ENCODE results near the gene SPECC1.

- TF ChIP-seq USF2 (IDR thresholded peaks at IDR 0.05; ENCODE audit: low read depth, low read length) (no peak), RAD21 (IDR thresholded peaks at IDR 0.05; ENCODE audit: low read length) (no peak), CTCF (conservative IDR thresholded peaks at IDR 0.05; ENCODE audit: low read depth, low read length) (no peak), POLR2A (IDR thresholded peaks at IDR 0.05; ENCODE audit: low read depth, low read length) (no peak), MAFK (IDR thresholded peaks at IDR 0.05; ENCODE audit: low read depth, low read length) (no peak), FOS (IDR thresholded peaks at IDR 0.05; ENCODE audit: low read depth, low read length) (no peak), MAZ (IDR thresholded peaks at IDR 0.05; ENCODE audit: borderline replicate concordance, low read depth, low read length) (no peak), RFX5 (IDR thresholded peaks at IDR 0.05; ENCODE audit: low read depth, low read length) (no peak), CEBPB (IDR thresholded peaks at IDR 0.05; ENCODE audit: low read depth, low read length) (no peak), CHD1 (IDR thresholded peaks at IDR 0.05; ENCODE audit: low read depth, low read length) (no peak), SMC3 (IDR thresholded peaks at IDR 0.05; ENCODE audit: low read depth, low read length) (no peak), MXI1 (IDR thresholded peaks at IDR 0.05; ENCODE audit: borderline replicate concordance, low read depth, low read length) (no peak), BHLHE40 (IDR thresholded peaks at IDR 0.05; ENCODE audit: low read depth, low read length) (no peak), RCOR1 (IDR thresholded peaks at IDR 0.05; ENCODE audit: insufficient replicate concordance, low read length) (no peak)
Measured at GRCh38 chr17:19996502-19996901, 12.7 kb upstream of the SPECC1 start.

All from IMR-90 (cell line).